GM23338 (cell line): ENCODE measurements around the gene MED13L. TPM values are rescaled to one million over a fixed set of nuclear protein-coding genes. Genes with fewer than 3 reads are reported as not detected.

ENCODE experiments used
- ATAC-seq: fragments of 200-7000 bp; cut with Tn5 transposase; 3 replicates; pipeline ENCODE4 v1.9.1; 2020
- DNase-seq: peaks from one replicate; pipeline ENCODE4 v3.0.0-alpha.2; 2015; ENCODE audit warnings: low spot score
- H2AFZ ChIP-seq: fragments of 200-600 bp; sonication (generic); 2 replicates; pipeline ENCODE4 v1.8.0; 2016; ENCODE audit warnings: antibody characterized with exemption, mild to moderate bottlenecking, moderate library complexity
- H3F3A ChIP-seq: fragments of 200-600 bp; sonication (generic); replicated peaks from 2 replicates; pipeline ENCODE4 v1.8.0; 2017; ENCODE audit warnings: antibody characterized with exemption, mixed run types, low read depth
- H3K27ac ChIP-seq: fragments of 200-600 bp; sonication (generic); 2 replicates; pipeline ENCODE4 v1.6.1; 2016; ENCODE audit warnings: low read depth
- H3K27me3 ChIP-seq: fragments of 200-600 bp; sonication (generic); 2 replicates; pipeline ENCODE4 v1.8.0; 2016; ENCODE audit warnings: mild to moderate bottlenecking, mixed run types, moderate library complexity; ENCODE audit not compliant: insufficient read depth
- H3K36me3 ChIP-seq: fragments of 200-600 bp; sonication (generic); 2 replicates; pipeline ENCODE4 v1.8.0; 2016; ENCODE audit warnings: mild to moderate bottlenecking; ENCODE audit not compliant: insufficient read depth
- H3K4me1 ChIP-seq: fragments of 200-600 bp; sonication (generic); 2 replicates; pipeline ENCODE4 v1.8.0; 2016; ENCODE audit warnings: mild to moderate bottlenecking, moderate library complexity; ENCODE audit not compliant: insufficient read depth
- H3K4me2 ChIP-seq: fragments of 200-600 bp; sonication (generic); 2 replicates; pipeline ENCODE4 v1.7.1; 2017; ENCODE audit warnings: mixed run types
- H3K4me3 ChIP-seq: fragments of 200-600 bp; sonication (generic); 2 replicates; pipeline ENCODE4 v1.6.1; 2016; ENCODE audit warnings: mixed run types
- H3K79me2 ChIP-seq: fragments of 200-600 bp; sonication (generic); replicated peaks from 2 replicates; pipeline ENCODE4 v1.8.0; 2017; ENCODE audit warnings: mild to moderate bottlenecking; ENCODE audit not compliant: insufficient read depth
- H3K9me2 ChIP-seq: fragments of 200-600 bp; sonication (generic); 2 replicates; pipeline ENCODE4 v1.8.0; 2017; ENCODE audit not compliant: insufficient read depth
- H4K20me1 ChIP-seq: fragments of 200-600 bp; sonication (generic); replicated peaks from 2 replicates; pipeline ENCODE4 v1.8.0; 2017; ENCODE audit warnings: mild to moderate bottlenecking; ENCODE audit not compliant: insufficient read depth
- H3K27ac Mint-ChIP-seq: 2 replicates; pipeline ENCODE4 v1.8.0; 2020; ENCODE audit warnings: inconsistent platforms, mild to moderate bottlenecking, moderate library complexity, mixed read lengths
- H3K27me3 Mint-ChIP-seq: 3 replicates; pipeline ENCODE4 v1.8.0; 2022; ENCODE audit warnings: low read depth, mild to moderate bottlenecking, moderate library complexity, mixed read lengths, inconsistent platforms; ENCODE audit not compliant: insufficient read depth, poor library complexity
- H3K36me3 Mint-ChIP-seq: 3 replicates; pipeline ENCODE4 v1.8.0; 2021; ENCODE audit warnings: low read depth, mild to moderate bottlenecking, inconsistent platforms, moderate library complexity, mixed read lengths
- H3K4me1 Mint-ChIP-seq: 3 replicates; pipeline ENCODE4 v1.8.0; 2020; ENCODE audit warnings: mild to moderate bottlenecking, inconsistent platforms, mixed read lengths
- H3K4me3 Mint-ChIP-seq: 3 replicates; pipeline ENCODE4 v1.8.0; 2021; ENCODE audit warnings: moderate library complexity, mild to moderate bottlenecking, inconsistent platforms, mixed read lengths
- H3K9me3 Mint-ChIP-seq: 3 replicates; pipeline ENCODE4 v1.8.0; 2020; ENCODE audit warnings: moderate library complexity, mild to moderate bottlenecking, inconsistent platforms, mixed read lengths
- CREB1 ChIP-seq: fragments of 250-450 bp; sonication (Bioruptor Pico); IDR thresholded peaks from 2 replicates; pipeline ENCODE4 v1.5.0; 2020; ENCODE audit warnings: low read depth, mild to moderate bottlenecking, moderate library complexity
- EZH2 ChIP-seq: fragments of 200-600 bp; sonication (generic); IDR thresholded peaks from one replicate; pipeline ENCODE4 v1.8.0; 2017; ENCODE audit warnings: antibody characterized with exemption, mild to moderate bottlenecking, low read depth; ENCODE audit not compliant: unreplicated experiment
- EZH2phosphoT487 ChIP-seq: fragments of 200-600 bp; sonication (generic); IDR thresholded peaks from one replicate; pipeline ENCODE4 v1.8.1; 2018; ENCODE audit warnings: antibody characterized with exemption; ENCODE audit not compliant: unreplicated experiment
- JUNB ChIP-seq: IDR thresholded peaks from one replicate; pipeline ENCODE4 v1.6.1; 2016; ENCODE audit warnings: antibody characterized with exemption; ENCODE audit not compliant: unreplicated experiment
- NANOG ChIP-seq: IDR thresholded peaks from 2 replicates; pipeline ENCODE4 v1.6.1; 2016; ENCODE audit warnings: antibody characterized with exemption, borderline replicate concordance
- POLR2AphosphoS5 ChIP-seq: IDR thresholded peaks from 2 replicates; pipeline ENCODE4 v1.6.1; 2016; ENCODE audit warnings: antibody characterized with exemption, low read depth
- STAT1 ChIP-seq: IDR thresholded peaks from one replicate; pipeline ENCODE4 v1.6.1; 2016; ENCODE audit warnings: antibody characterized with exemption; ENCODE audit not compliant: unreplicated experiment
- ZNF114 ChIP-seq: fragments of 250-450 bp; sonication (Bioruptor Pico); IDR thresholded peaks from 2 replicates; pipeline ENCODE4 v1.5.0; 2020; ENCODE audit warnings: mild to moderate bottlenecking, moderate library complexity
- ZNF331 ChIP-seq: fragments of 250-450 bp; sonication (Bioruptor Pico); IDR thresholded peaks from 2 replicates; pipeline ENCODE4 v1.5.0; 2020; ENCODE audit warnings: low read depth, mild to moderate bottlenecking, moderate library complexity
- polyA plus RNA-seq: library from polyadenylated mRNA; unstranded; fragments of >200 nt; fragmentation: Nextera tagmentation; extraction: Ambion mirVana; gene quantifications from 2 replicates; pipeline ENCODE4 v1.2.1, GENCODE V29; 2016
- total RNA-seq: library from RNA; depleted of rRNA; stranded (reverse); fragments of >200 nt; shearing (Covaris generic); gene quantifications from 2 replicates; pipeline ENCODE4 v1.2.3, GENCODE V29; 2014
- TF ChIP-seq, protein P1 (sequence below): fragments of 250-450 bp; sonication (Bioruptor Pico); IDR thresholded peaks from 2 replicates; pipeline ENCODE4 v1.5.0; 2020; ENCODE audit warnings: mild to moderate bottlenecking, moderate library complexity
- TF ChIP-seq, protein P2 (sequence below), 2 experiments: fragments of 200-600 bp in 1 of 2; sonication (generic) in 1 of 2; conservative IDR thresholded peaks; 2 replicates each; pipeline versions ENCODE4 v1.5.1 to v1.6.1; 2016 to 2017; ENCODE audit warnings: antibody characterized with exemption in 2 of 2, low read depth in 2 of 2, mild to moderate bottlenecking in 2 of 2, moderate library complexity in 1 of 2
- TF ChIP-seq, protein P3 (sequence below): IDR thresholded peaks from one replicate; pipeline ENCODE4 v1.6.1; 2018; ENCODE audit warnings: antibody characterized with exemption; ENCODE audit not compliant: unreplicated experiment
- TF ChIP-seq, protein P4 (sequence below): IDR thresholded peaks from 2 replicates; pipeline ENCODE4 v1.6.1; 2016; ENCODE audit warnings: antibody characterized with exemption

Gene MED13L
- total and polyA plus RNA-seq, 2 experiments from 2014 or later: 20.9 to 73.6 TPM

DNA sequence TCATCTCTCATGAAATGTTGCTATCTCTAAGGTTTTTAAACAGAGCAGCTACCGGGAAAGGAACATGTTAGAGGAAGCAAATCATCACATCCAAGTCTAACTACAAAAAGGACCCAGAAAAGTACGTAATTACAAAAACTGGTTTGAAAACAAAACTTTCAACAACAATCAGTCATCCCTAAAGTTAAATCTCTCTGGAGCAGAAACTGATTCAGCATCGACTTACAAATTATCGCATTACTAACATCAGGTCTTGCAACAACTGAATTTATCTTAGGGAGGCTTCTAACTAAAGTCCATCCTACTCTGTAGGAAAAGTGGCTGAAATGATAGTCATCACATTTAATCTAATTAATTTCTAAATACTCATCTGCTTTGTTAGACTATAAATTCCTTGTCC, 137.0 kb downstream of the MED13L start:
- Histone ChIP-seq H3K4me2 (no peak overlapping the region), H3K36me3 (no peaks in the 10 kb centered on the region), H3K27ac (no peak overlapping the region), H3K9me2 (no peaks in the 10 kb centered on the region), H3K4me3 (no peak overlapping the region), H3F3A (no peaks in the 10 kb centered on the region), H2AFZ (no peak overlapping the region), H3K79me2 (peaks cover 89% of the 10 kb centered on the region), H3K4me1 (peaks cover 23% of the 10 kb centered on the region), H3K27me3 (no peaks in the 10 kb centered on the region), H4K20me1 (no peaks in the 10 kb centered on the region; the same call in none of the 2 replicates)
- Mint-ChIP-seq H3K36me3 (no peaks in the 10 kb centered on the region), H3K9me3 (no peaks in the 10 kb centered on the region), H3K27me3 (peaks cover 1% of the 10 kb centered on the region), H3K4me1 (peaks cover 51% of the 10 kb centered on the region), H3K4me3 (no peak overlapping the region), H3K27ac (no peak overlapping the region; the same call in none of the 2 replicates)
- DNase-seq: no peak
- TF ChIP-seq NANOG (no peak), CREB1 (CRISPR knock-in tag) (no peak), JUNB (no peak), EZH2 (no peak), POLR2AphosphoS5 (no peak), ZNF114 (no peak), ZNF331 (CRISPR knock-in tag) (no peak), EZH2phosphoT487 (no peak), STAT1 (no peak)
- TF ChIP-seq, protein P1, sequence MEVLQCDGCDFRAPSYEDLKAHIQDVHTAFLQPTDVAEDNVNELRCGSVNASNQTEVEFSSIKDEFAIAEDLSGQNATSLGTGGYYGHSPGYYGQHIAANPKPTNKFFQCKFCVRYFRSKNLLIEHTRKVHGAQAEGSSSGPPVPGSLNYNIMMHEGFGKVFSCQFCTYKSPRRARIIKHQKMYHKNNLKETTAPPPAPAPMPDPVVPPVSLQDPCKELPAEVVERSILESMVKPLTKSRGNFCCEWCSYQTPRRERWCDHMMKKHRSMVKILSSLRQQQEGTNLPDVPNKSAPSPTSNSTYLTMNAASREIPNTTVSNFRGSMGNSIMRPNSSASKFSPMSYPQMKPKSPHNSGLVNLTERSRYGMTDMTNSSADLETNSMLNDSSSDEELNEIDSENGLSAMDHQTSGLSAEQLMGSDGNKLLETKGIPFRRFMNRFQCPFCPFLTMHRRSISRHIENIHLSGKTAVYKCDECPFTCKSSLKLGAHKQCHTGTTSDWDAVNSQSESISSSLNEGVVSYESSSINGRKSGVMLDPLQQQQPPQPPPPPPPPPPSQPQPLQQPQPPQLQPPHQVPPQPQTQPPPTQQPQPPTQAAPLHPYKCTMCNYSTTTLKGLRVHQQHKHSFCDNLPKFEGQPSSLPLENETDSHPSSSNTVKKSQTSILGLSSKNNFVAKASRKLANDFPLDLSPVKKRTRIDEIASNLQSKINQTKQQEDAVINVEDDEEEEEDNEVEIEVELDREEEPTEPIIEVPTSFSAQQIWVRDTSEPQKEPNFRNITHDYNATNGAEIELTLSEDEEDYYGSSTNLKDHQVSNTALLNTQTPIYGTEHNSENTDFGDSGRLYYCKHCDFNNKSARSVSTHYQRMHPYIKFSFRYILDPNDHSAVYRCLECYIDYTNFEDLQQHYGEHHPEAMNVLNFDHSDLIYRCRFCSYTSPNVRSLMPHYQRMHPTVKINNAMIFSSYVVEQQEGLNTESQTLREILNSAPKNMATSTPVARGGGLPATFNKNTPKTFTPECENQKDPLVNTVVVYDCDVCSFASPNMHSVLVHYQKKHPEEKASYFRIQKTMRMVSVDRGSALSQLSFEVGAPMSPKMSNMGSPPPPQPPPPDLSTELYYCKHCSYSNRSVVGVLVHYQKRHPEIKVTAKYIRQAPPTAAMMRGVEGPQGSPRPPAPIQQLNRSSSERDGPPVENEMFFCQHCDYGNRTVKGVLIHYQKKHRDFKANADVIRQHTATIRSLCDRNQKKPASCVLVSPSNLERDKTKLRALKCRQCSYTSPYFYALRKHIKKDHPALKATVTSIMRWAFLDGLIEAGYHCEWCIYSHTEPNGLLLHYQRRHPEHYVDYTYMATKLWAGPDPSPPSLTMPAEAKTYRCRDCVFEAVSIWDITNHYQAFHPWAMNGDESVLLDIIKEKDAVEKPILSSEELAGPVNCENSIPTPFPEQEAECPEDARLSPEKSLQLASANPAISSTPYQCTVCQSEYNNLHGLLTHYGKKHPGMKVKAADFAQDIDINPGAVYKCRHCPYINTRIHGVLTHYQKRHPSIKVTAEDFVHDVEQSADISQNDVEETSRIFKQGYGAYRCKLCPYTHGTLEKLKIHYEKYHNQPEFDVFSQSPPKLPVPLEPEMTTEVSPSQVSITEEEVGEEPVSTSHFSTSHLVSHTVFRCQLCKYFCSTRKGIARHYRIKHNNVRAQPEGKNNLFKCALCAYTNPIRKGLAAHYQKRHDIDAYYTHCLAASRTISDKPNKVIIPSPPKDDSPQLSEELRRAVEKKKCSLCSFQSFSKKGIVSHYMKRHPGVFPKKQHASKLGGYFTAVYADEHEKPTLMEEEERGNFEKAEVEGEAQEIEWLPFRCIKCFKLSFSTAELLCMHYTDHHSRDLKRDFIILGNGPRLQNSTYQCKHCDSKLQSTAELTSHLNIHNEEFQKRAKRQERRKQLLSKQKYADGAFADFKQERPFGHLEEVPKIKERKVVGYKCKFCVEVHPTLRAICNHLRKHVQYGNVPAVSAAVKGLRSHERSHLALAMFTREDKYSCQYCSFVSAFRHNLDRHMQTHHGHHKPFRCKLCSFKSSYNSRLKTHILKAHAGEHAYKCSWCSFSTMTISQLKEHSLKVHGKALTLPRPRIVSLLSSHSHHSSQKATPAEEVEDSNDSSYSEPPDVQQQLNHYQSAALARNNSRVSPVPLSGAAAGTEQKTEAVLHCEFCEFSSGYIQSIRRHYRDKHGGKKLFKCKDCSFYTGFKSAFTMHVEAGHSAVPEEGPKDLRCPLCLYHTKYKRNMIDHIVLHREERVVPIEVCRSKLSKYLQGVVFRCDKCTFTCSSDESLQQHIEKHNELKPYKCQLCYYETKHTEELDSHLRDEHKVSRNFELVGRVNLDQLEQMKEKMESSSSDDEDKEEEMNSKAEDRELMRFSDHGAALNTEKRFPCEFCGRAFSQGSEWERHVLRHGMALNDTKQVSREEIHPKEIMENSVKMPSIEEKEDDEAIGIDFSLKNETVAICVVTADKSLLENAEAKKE (CRISPR knock-in tag): no peak
- TF ChIP-seq, protein P2, sequence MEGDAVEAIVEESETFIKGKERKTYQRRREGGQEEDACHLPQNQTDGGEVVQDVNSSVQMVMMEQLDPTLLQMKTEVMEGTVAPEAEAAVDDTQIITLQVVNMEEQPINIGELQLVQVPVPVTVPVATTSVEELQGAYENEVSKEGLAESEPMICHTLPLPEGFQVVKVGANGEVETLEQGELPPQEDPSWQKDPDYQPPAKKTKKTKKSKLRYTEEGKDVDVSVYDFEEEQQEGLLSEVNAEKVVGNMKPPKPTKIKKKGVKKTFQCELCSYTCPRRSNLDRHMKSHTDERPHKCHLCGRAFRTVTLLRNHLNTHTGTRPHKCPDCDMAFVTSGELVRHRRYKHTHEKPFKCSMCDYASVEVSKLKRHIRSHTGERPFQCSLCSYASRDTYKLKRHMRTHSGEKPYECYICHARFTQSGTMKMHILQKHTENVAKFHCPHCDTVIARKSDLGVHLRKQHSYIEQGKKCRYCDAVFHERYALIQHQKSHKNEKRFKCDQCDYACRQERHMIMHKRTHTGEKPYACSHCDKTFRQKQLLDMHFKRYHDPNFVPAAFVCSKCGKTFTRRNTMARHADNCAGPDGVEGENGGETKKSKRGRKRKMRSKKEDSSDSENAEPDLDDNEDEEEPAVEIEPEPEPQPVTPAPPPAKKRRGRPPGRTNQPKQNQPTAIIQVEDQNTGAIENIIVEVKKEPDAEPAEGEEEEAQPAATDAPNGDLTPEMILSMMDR (conservative IDR thresholded peaks at IDR 0.05; ENCODE audit: low read depth in 2 of 2): no peak
- TF ChIP-seq, protein P3, sequence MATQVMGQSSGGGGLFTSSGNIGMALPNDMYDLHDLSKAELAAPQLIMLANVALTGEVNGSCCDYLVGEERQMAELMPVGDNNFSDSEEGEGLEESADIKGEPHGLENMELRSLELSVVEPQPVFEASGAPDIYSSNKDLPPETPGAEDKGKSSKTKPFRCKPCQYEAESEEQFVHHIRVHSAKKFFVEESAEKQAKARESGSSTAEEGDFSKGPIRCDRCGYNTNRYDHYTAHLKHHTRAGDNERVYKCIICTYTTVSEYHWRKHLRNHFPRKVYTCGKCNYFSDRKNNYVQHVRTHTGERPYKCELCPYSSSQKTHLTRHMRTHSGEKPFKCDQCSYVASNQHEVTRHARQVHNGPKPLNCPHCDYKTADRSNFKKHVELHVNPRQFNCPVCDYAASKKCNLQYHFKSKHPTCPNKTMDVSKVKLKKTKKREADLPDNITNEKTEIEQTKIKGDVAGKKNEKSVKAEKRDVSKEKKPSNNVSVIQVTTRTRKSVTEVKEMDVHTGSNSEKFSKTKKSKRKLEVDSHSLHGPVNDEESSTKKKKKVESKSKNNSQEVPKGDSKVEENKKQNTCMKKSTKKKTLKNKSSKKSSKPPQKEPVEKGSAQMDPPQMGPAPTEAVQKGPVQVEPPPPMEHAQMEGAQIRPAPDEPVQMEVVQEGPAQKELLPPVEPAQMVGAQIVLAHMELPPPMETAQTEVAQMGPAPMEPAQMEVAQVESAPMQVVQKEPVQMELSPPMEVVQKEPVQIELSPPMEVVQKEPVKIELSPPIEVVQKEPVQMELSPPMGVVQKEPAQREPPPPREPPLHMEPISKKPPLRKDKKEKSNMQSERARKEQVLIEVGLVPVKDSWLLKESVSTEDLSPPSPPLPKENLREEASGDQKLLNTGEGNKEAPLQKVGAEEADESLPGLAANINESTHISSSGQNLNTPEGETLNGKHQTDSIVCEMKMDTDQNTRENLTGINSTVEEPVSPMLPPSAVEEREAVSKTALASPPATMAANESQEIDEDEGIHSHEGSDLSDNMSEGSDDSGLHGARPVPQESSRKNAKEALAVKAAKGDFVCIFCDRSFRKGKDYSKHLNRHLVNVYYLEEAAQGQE: no peak
- TF ChIP-seq, protein P4, sequence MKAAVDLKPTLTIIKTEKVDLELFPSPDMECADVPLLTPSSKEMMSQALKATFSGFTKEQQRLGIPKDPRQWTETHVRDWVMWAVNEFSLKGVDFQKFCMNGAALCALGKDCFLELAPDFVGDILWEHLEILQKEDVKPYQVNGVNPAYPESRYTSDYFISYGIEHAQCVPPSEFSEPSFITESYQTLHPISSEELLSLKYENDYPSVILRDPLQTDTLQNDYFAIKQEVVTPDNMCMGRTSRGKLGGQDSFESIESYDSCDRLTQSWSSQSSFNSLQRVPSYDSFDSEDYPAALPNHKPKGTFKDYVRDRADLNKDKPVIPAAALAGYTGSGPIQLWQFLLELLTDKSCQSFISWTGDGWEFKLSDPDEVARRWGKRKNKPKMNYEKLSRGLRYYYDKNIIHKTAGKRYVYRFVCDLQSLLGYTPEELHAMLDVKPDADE: no peak
- no peak for ATAC-seq
